ENCODE measurements around the gene MTERF1.
"Not testable (repeated sequence)": the region's sequence is repeated elsewhere in the genome, so short reads cannot be mapped to it uniquely, and the experiment has no call there.

The MTERF1 gene

DNA sequence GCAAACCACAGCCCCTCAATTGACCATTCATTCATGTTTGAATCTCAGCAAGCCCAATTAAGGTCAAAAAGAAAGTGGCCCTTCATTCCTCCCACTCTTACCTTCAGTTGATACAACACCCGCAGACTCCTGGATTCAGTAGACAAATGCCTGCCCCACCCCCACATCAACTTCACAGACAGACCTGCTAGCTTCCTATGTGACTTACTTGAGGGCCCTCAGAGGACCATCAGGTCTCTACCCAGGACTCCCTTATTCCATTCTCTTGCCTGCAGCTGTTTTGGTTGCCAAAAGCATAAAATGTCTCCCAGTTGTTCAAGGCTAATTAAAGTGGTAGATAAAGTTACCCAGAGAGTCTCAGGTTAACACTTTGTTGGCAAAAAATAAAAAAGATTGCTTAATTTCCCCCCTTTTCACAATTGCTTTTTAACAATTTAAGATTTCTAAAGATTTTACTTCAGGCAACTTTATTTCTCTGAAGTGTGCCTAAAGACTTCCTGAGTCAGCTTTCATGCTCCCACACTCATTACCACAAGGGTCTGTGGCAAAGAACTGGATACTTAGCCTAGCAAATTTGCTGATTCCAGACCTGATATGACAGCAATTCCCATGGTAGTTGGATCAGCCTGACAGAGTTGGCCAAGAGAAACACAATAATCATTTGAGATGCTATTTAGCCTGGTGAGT is 3.3 kb upstream of the MTERF1 start:
- DNase-seq, result no peak

GRCh38 chr7:91880016-91880412 is 488 bp downstream of the MTERF1 start:
- DNase-seq, result no peak

DNA sequence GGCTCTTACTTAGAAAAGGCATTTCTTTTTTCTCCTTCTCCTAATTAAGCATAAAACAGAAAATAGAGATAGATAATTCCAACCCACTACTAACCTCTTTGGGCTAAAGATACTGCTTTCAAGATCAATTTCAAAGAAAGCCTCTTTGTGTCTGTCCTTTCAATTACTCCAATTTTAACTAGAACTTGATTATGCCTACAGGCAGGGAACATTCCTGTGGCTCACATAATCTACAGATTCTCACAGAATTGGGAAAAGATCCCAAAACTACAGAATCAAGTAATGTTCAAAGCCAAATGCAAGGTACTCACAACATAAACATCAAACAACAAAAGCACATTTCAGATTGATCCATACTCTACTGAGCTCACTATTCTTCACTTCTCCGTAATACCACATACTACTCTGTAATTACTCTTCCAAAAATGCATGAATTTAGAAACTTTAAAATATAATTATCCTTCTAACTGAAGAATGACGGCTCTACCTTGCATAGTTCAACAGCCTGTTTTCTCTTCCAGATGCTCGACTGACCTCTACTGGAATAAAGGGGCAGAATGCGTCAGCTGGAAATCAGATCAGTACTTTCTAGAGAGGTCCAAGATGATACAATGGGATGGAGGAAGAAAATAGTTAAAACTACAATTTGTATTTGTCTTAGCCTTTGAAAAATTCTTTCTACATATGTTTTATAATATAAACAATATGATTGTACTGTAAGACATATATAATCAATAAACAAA is 3.9 kb downstream of the MTERF1 start:
- DNase-seq, result no peak

DNA sequence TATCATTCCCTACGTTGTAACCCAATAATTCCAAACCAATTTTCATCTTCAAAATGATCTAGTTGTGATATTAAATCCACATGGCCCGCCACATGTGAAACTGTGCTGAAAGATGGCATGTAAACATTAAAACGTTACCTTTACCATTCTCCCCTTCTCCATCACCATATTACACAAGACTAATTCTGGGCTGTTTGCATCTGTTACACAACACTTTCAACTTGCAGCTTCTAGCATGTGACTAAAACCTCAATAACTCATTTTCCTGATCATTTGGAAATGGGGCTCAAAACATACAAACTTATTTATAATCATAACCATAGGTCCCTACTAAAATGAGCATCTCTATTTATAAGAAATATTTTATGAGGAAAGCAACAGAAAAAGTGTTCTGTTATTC is 4.7 kb downstream of the MTERF1 start:
- no peak for DNase-seq

DNA sequence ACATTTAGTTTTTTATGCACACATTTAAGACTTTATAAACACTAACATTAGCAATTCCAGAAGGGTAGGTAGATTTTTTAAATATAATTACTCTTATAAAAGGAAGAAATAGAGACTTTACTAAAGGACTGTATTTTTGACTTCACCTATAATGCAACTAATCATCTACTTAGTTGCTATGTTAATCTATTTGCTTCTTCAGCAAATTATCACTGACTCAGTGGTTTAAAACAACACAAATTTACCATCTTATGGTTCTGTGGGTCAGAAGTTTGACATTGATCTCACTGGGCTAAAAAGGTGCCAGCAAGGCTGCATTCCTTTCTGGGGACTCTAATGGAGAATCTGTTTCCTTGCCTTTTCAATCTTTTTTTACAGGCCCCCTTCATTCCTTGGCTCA is 7.6 kb downstream of the MTERF1 start:
- no peak for DNase-seq

GRCh38 chr7:91872069-91872468 is 8.4 kb downstream of the MTERF1 start:
- no peak for DNase-seq

DNA sequence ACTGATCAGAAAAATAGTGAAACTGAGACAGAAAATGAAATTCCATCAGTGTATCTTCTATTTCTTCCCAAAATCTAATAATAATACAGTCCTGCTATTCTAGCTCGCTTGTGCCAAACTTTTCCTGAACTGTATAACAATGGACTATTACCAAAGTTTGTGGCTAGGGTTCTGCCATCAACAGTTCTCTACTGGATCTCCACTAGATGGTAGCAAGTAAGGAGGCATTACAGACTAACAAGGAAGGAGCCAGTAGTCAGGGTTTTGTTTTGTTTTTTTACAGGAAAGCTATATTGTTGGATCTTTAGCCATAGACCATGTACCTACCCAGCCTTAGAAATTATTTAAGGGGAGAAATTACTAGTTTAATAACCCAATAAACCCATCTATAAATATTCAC is 10.8 kb downstream of the MTERF1 start:
- no peak for DNase-seq

DNA sequence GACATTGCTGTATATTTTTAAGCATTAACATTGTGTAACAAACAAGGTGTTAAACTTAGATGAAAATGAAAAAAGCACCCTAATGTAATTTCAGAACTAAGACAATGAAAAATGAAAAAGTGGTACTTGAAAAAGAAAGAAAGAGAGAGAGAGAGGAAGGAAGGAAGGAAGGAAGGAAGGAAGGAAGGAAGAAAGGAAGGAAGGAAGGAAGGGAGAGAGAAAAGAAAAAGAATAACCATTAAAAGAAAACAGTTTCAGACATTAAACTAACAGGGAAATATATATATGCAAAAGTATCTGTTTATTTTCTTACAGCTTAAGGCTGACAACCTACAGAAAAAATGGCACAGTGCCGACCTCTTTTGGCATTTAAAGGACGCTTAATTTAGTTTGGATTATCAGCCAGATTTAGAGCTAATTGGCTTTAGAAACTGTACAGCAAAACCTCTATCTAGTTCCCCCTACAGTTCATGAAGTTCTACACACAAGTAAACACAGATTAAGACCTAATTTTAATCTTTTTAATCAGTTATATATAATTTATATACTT is 13.8 kb downstream of the MTERF1 start:
- DNase-seq, result no peak

GRCh38 chr7:91865511-91865910 is 15.0 kb downstream of the MTERF1 start:
- no peak for DNase-seq

DNA sequence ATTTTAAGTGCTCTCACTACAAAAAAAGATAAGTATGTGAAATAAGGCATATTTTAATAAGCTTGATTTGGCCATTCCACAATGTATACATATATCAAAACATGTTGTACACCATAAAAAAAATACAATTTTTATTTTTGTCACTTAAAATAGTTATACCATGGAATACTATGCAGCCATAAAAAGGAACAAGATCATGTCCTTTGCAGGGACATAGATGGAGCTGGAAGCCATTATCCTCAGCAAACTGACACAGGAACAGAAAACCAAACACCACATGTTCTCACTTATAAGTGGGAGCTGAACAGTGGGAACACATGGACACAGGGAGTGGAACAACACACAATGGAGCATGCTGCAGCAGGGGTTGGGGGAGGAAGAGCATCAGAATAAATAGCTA is 15.9 kb downstream of the MTERF1 start:
- DNase-seq, result not testable (repeated sequence)

DNA sequence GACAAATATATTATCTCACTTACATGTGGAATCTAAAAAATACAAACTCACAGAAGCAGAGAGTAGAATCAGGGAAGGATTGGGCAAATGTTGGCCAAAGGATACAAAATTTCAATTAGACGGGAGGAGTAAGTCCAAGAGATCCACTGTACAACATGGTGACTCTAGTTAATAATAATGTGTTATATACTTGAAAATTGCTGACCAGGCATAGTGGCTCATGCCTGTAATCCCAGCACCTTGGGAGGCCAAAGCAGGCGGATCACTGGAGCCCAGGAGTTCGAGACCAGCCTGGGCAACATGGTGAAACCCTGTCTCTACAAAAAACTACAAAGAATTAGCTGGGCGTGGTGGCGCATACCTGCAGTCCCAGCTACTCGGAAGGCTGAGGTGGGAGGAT is 16.4 kb downstream of the MTERF1 start:
- no peak for DNase-seq

- peak in 1 of 5 donors; percentile 7 for DNase-seq
These were observed 28.2 kb downstream of the MTERF1 start for GRCh38 chr7:91852263-91852741.

DNA sequence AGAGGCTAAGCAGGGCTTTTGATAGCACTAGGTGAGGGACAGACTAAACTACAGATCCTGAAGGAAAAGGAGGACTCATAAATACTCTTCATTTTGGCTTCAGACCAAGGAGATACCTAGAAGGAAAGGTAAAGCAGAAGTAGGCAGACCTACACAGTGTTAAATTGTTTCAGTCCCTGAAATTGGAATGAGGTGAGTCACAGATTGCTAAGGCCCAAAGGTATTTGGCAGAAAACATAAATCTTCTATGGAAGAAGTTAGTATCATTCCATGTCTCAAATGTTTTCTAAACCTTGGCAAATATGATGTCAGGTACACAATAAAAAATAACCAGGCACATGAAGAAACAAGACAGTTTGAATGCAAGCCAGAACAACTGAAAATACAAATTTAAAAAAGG is 30.0 kb downstream of the MTERF1 start:
- DNase-seq, result no peak

DNA sequence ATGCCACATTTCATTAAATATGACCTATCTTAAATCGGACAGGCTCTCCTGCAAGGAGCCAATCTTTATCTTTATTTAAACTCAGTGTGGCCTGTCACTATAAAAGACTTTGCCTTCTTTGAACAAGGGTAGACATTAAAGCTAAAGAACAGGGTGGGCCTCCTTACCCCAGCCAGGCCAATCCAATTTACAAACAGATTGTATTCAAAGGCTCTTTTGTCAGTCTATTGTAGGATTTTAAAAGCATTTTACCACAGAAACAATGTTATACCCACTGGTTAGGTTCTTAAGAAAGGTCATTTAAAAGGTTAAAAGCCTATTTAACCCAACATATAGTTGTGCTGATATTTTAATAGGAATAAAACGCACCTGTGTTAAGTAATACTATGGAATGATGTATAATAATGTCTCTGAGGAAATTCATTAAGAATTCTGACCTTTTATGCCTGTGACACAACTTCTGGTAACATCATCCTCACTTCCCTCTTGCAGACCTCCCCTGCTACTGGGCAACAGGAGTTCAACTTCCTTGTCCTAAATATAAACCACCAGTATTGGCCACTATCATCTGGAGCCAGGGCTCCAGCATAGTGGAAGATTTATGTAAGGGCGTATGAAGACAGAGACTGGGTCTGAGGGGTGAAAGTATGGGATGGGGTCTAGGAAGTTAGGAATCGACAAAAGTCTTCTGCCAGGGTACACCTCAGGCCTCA is 32.5 kb downstream of the MTERF1 start:
- DNase-seq, result no peak

DNA sequence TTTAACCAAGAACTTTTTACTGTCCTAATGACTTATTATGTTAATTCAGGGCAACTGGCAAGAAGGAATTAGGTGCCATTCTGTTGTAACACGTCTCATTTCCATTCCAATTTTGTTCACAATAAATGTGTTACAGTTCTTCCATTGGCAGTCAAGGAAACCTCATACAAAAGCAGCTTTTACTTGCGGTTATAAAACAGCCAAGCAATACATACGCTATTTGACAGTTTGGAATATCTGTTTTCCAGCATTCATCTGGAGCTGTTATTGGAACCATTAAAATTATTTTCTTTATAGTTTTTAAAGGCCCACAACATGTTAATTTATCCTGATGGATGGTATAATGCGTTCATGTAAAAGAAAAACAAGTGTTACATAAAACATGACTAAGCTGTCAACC is 33.3 kb downstream of the MTERF1 start:
- no peak for DNase-seq

- DNase-seq, result no peak
These were observed 34.1 kb downstream of the MTERF1 start for GRCh38 chr7:91846436-91846835.

- DNase-seq, result no peak
These were observed 36.7 kb downstream of the MTERF1 start for GRCh38 chr7:91843831-91844230.

- DNase-seq, result no peak
These were observed 42.1 kb downstream of the MTERF1 start for GRCh38 chr7:91838439-91838838.

GRCh38 chr7:91837397-91838070 is 43.0 kb downstream of the MTERF1 start:
- DNase-seq, result no peak

DNA sequence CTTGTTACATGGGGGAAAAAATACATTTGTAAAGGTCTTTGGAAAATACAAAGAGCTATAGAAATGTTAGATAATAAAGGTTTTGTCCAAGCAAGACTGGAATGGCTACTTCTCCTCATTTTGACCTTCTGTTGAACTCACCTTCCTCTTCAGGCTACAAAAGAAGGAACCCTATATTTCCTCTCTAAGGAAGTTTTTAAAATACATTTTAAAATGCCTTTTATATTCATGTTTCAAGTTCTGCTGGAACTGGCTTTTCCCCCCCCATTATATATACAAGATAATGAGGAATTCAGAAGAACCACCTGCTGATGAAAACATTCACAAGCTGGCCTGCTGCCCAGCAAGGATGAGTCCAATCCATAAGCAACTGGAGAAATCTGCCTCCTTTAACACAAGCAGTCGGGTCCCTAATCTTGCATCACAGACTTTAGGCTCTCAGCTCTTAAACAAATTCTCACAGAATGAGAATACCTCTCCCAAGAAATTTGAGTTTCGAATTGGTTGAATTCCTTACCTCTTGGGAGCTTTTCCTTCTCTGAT is 44.6 kb downstream of the MTERF1 start:
- no peak for DNase-seq

DNA sequence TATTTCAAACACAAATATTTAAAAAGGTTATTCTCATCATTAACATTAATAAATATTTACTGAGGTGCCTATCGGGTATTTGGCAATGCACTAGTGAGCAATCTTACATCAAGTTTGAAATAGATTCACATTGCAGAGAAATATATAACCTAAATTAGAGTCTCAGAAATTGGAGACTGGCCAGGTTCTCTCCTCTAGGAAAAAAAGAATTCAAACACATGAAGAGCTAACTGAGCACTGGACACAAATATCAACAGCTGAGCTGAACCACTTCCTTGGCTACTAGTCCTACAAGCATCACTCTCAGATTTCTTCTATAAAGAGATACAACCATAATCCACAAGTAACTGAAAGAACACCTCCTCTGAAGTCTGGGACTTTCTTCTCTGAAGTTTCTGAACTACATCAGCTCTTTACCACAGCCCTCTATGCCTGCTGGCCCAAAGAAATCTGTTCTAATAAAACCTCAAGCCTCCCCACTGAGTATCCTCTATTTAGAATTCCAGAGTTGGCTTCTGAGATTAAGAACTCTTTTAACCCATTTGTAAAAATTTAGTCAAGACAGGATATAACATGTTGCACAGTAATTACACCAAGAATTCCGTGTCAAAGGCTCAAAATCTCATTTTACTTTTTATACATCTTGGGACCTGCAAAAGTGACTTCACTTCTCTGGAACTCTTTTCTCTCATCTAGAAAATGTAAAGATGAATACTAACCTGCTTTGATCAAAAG is 45.2 kb downstream of the MTERF1 start:
- no peak for DNase-seq

DNA sequence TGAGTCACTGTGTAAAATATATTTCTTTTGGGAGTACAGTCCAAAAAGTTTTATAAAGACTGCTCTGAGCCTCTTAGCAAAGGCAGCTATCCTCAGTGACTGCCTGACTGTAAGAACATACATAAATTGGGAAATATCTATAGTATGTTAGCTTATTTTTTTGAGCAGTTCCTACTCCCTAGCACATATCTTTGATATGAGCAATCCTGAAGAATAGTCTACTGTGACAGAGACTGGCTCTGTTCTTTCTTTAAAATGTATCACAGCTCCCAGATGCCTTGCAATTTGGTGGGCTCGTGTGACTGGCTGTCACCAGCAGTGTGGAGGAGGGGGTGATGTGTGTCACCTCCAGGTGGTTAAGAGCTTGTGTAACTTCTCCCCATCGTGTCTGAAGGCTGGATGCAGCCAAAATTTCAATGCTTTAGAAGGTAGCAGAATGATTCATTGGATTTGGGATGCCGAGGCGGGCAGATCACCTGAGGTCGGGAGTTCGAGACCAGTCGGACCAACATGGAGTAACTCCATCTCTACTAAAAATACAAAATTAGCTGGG is 47.9 kb downstream of the MTERF1 start:
- DNase-seq, result no peak

Data from T-helper 1 cell (primary cell).